GM12873 (cell line): Measurements from ENCODE around the gene SGTB.

Experiments
- CTCF ChIP-seq: IDR thresholded peaks from 2 replicates; pipeline ENCODE4 v1.5.1; 2012; ENCODE audit warnings: low read depth, mild to moderate bottlenecking, moderate library complexity, low read length, control low read depth; ENCODE audit not compliant: insufficient read depth; ENCODE audit errors: missing control alignments

Gene SGTB

GRCh38 chr5:65730910-65731309 lies 9.0 kb upstream of the SGTB start:
- TF ChIP-seq CTCF: no peak

DNA sequence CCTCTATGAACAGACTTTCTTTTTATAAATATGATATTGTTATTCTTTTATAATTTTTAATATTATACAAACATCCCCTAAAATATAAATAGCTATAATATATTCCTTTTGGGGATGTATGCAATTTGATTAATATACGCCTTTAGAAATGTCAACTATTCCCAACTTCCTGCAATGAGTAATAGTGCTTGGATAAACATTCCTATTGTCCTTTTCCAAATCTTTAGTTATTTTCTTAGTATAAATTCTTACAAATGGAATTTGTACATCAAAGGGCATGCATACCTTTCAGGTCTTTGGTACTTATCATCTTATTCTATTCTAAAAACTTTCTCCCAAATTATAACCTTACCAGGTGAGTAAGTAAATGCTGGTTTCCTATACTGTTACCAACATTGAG lies 6.3 kb upstream of the SGTB start:
- TF ChIP-seq CTCF: no peak

DNA sequence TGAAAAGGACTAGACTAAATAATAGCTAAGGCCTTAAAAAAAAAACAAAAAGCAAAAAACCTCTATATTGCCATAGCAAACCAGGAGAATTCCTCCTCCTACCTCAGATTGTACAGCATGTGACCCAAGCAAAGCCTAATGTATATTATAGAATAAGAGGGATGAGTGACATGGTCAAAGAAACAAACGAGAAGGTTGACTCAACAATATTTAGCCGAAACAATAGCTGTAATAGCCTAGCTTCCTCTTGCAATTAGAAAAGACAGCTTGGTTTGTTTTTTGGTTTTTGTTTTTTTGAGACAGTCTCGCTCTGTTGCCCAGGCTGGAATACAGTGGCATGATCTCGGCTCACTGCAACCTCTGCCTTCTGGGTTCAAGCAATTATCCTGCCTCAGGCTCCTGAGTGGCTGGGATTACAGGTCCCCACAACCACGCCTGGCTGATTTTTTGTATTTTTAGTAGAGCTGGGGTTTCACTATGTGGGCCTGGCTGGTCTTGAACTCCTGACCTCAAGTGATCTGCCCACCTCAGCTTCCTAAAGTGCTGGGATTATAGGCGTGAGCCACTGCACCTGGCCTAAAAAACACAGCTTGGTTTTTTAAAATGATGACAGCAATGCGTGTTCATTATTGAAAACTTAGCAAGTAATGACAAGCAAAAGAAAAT lies 5.7 kb upstream of the SGTB start:
- TF ChIP-seq CTCF: no peak

- no peak for TF ChIP-seq CTCF
These were observed 880 bp upstream of the SGTB start for GRCh38 chr5:65722575-65723403.

GRCh38 chr5:65721050-65721719 lies 724 bp downstream of the SGTB start:
- no peak for TF ChIP-seq CTCF

DNA sequence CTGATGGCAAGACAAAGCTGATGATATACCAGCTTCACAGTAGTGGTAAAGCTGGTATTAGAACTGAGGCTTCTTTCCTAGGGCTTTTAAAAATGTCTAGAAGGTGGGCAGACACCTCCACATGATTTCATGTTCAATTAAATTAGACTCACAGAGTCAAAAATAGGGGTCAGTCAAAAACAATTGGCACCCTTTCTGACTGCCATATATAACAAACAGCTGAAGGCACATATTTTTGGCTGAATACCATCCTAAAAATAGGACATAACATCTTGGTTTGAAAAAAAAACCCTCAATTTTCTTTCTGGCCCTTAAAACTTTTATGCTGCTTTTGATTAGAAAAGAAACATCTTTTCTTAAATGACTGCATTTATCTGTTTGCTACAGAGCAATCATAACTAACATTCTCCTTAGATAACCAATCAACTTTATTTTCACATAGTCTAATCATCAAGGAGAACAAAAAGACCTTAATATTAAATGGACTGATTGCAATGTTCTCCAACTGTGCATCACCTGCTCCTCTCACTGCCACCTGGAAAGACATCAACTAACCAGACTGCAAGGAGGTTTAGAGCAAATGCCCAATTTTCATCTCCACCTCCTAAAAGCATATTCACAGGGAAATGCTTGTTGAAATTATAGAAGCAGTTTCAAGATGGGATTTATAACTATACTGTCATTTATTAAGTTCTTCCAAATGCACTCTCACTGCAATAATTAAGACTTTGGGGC lies 3.2 kb downstream of the SGTB start:
- TF ChIP-seq CTCF: no peak
